ENCODE data around the gene RPL34.
"Not testable (repeated sequence)": the region's sequence is repeated elsewhere in the genome, so short reads cannot be mapped to it uniquely, and the experiment has no call there.

Gene RPL34

DNA sequence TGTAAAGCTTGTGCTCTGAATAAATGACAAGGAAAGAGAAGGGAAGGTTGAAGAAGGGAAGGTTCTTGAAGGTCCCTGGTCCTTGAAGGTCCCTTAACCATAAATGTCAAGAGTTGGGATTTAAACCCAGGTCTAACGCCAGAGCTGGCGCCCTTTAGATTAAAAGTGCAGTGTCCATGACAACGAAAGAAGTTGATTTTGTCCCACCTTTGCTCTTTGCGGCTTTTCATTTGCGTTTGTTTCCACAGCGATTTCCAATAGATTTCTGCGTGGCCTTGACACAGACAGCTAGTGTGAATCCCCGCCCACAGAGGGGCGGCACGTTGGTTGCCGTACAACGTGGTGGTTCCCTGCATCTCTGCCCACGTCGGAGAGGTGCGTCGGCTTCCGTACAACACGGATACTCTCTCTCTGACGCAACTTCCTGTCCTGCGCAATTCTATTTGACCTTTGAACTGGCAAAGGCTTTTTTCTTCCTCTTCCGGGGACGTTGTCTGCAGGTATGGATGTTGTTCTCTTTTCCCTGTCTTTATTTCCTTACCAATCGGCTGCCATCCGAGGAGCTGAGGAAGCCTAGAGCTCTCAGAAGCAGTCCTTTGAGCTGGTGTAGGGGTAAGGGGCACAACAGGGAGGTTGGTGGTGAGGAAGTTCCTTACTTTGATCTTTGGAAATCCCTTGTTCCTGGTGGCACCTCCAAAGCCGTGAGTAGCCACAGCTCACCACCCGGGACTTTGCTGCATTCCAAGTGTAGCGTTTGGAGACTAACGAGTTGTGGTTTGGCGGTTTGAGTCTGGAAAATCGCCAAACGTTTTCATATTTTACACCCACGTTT lies at the start of gene RPL34:
TSS of gene RPL34 (plus strand) at position 476 of the 832 bp plus-strand sequence. CDS start 1,384 bp downstream, outside the sequence.
- peak; percentile 97 for FAIRE-seq
- peak; percentile 74 for DNase-seq (ENCODE audit: insufficient read length, low spot score)

DNA sequence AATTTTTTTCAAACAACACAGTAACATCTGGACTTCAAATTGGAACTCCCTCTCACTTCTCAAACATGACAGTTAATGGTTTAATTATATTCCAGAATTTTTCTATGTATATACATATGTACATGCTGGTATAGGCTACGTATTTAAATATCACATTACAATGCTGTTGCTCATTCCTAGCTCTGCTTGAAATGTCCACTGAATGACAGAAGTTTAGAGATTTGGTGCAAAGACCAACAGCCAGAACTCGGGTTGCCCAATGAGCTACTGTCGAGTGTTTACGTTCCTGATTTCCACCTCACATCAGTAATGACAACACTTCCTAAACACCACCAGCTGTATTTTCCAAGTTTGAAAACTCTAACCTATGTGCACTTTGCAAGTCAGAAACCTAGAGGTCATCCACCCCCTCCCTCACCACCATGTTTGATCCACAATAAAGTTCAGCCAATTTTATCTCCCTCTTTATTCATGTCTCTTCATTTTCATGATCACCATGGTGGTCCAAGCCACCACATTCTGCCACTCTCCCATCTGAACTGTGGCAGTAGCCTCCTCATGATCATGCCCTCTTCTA lies 49.3 kb upstream of the RPL34 start:
- no peak for DNase-seq (ENCODE audit: insufficient read length, low spot score)
- FAIRE-seq, result no peak

DNA sequence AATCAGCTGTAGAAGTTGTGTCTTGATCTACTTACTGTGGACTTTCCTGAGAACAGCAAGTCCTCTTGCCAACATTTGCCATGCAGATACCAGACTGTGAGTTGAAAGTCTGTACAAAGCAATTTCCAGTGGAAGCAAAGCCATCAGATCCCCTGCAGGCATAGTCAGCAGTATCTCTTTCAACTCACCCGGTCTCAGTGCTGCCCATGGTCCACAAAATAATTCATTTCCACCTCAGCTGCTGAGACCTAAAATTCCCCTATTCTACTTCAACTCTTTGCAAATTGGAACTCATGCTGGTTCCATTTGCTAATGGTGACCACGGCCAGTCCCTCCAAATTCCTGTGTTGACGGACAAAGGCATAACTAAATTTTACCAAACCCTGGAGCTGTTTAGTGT lies 46.0 kb upstream of the RPL34 start:
- FAIRE-seq (no peak), DNase-seq (ENCODE audit: insufficient read length, low spot score) (no peak)

GRCh38 chr4:108581083-108581482 lies 39.3 kb upstream of the RPL34 start:
- FAIRE-seq (no peak), DNase-seq (ENCODE audit: insufficient read length, low spot score) (no peak)

DNA sequence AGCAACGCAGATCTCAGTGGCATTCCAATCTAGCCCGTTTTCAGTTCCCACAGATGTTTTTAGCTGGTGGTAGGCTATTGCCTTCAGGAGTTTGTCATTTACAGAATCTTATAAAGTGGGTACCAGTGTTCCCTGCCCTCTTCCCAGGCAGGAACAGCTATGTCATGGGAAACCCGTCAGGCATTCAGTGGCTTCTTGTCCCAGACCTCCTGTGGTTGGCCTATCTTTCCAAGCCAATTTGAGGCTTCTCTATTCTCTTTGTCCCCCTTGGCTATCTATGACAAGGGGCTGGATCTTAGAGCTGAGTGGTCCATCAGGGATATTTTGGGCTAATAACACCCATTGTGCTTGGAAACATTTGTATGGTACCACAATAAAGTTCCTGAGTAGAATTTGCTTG lies 33.6 kb upstream of the RPL34 start:
- DNase-seq (ENCODE audit: insufficient read length, low spot score), result no peak
- no peak for FAIRE-seq

- DNase-seq (ENCODE audit: insufficient read length, low spot score), result no peak
- FAIRE-seq, result no peak
Measured at GRCh38 chr4:108588878-108589277, 31.5 kb upstream of the RPL34 start.

DNA sequence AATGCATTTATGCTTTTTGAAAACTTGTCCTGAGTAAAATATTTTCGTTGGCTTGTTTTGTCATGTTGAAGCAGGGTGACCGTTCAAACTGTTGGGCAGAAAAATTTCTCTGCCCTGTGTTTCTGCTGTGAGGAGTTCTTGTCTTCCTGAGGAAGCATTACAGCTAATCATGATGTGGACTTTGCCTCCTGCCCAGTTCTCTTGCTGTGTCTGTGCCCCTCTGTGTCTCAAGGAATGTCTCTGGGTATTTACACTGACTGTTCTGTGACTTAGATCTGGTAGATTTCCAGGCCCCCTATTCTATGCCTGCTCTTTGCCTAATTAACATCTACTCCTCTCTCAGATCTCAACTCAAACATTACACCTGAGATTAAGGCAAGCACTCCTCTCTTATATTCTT lies 30.4 kb upstream of the RPL34 start:
- FAIRE-seq, result no peak
- DNase-seq (ENCODE audit: insufficient read length, low spot score), result no peak

- no peak for DNase-seq (ENCODE audit: insufficient read length, low spot score)
- no peak for FAIRE-seq
Measured at GRCh38 chr4:108590776-108591175, 29.6 kb upstream of the RPL34 start.

- no peak for DNase-seq (ENCODE audit: insufficient read length, low spot score)
- no peak for FAIRE-seq
Measured at GRCh38 chr4:108592674-108592986, 27.7 kb upstream of the RPL34 start.

DNA sequence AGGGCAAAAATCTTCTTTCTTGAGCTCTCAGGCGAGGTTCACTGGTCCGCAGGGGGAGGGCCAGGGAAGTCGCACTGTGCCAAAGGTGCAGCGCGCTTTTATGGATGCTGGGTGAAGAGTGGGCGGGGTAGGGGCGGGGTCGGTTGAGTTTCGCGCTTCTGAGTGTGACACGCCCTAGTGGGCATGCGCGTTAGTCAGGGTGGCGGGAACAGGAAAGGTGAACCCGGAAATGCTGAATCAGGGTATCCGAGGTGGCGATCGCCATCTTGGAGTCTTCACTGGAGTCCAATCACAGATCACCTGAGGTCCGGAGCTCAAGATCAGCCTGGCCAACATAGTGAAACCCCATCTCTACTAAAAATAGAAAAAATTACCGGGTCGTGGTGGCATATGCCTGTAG lies 26.1 kb upstream of the RPL34 start:
- FAIRE-seq; DNase-seq (ENCODE audit: insufficient read length, low spot score): not testable (repeated sequence)

DNA sequence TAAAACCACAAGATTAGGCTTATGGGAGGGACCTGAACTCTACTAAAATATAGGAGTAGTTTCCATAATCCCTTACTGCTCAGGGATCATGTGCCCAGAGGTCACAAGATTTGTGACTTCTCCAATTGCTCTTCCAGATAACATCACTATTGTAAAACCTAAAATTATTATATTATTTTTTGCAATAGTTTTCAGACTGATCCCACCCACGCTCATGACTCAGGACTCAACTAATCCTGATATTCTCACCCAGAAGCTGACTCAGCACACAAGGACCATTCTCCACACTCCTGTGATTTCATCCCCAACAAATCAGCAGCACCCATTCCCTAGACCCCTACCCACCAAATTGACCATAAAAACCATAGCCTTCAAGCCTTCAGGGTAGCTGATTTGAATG lies 24.0 kb upstream of the RPL34 start:
- DNase-seq (ENCODE audit: insufficient read length, low spot score) (no peak), FAIRE-seq (no peak)

- no peak for FAIRE-seq
- DNase-seq (ENCODE audit: insufficient read length, low spot score), result no peak
Measured at GRCh38 chr4:108601106-108601505, 19.3 kb upstream of the RPL34 start.

- DNase-seq (ENCODE audit: insufficient read length, low spot score), result no peak
- FAIRE-seq, result no peak
Measured at GRCh38 chr4:108601532-108601931, 18.8 kb upstream of the RPL34 start.

- FAIRE-seq, result no peak
- DNase-seq (ENCODE audit: insufficient read length, low spot score), result no peak
Measured at GRCh38 chr4:108602163-108602562, 18.2 kb upstream of the RPL34 start.

DNA sequence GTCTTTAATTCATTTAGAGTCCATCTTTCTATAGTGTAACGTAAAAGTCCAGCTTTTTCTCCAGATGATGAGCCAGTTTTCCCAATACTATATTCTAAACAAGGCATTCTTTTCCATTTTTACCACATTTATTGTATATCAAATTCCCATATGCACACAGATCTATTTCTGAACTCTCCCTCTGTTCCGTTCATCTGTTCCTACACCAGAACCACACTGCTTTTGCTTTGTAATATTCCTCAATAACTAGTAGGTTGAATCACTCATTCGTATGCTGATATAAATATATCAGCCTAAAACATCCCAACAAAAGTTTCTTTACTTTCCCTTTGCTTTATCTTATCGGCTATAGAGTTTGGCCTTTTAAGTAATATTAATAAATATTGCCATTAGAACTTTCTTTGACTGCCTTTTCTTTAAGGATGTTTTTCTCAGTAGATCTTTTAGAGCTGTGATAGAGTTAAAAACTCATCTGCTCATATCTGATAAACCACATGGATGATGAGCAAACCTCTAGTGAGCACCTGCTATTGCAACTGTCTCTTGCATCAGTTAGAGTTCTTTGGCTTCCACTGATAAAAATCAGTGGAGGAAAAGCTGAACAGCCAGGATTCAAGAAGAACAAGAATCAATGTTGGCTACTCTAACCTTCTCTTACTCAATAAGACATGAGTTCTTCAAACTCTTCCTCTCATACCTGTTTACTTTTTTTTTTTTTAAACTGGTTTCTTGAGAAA lies 13.1 kb upstream of the RPL34 start:
- FAIRE-seq (no peak), DNase-seq (ENCODE audit: insufficient read length, low spot score) (no peak)

DNA sequence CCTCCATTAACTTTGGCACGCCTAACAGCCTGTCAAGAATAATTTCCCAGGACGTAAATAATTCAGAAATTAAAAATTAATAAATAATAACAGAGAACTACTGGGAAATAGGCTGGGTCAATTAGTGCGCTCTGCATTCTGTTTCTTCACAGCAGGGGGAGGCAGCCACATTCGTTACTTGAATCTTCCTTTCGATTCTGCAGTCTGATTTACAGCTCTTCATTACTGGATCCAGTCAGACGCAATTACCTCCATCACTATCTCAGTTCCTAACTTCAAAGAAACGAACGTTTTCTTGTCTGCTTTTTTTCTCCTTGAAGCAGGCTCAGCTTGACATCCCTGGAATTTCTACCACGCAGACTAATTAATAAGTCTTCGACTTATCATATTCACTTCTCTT lies 9.0 kb upstream of the RPL34 start:
- no peak for FAIRE-seq
- DNase-seq (ENCODE audit: insufficient read length, low spot score), result no peak

DNA sequence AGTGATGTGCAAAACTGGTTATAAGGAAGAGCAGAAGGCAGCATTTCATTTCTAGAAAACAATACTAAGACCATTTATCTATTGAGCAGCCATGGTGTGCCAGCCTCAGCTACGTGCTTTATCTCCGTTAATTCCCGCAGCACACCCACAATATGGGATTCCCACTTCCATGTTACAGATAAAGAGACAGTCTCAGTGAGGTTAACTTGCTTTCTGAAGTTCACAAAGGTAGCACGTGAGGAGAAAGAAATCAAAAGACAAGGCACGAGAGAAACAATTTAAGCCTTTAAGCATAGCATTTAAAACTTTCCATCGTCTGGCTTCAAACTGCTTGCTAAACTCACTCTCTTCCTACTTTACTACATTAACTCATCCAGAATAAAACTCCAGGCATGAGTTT lies 8.0 kb upstream of the RPL34 start:
- DNase-seq (ENCODE audit: insufficient read length, low spot score) (no peak), FAIRE-seq (no peak)

GRCh38 chr4:108619372-108620100 lies 840 bp upstream of the RPL34 start:
- DNase-seq (ENCODE audit: insufficient read length, low spot score), result no peak

GRCh38 chr4:108620933-108621905 lies 843 bp downstream of the RPL34 start:
- DNase-seq (ENCODE audit: insufficient read length, low spot score), result no peak
- peak; percentile 23 for FAIRE-seq

More at GRCh38 chr4:108619372-108620100, 840 bp upstream of the RPL34 start:
- no peak for FAIRE-seq

GRCh38 chr4:108622022-108622421 lies 1.6 kb downstream of the RPL34 start:
- no peak for FAIRE-seq

More at GRCh38 chr4:108622022-108622421, 1.6 kb downstream of the RPL34 start:
- DNase-seq (ENCODE audit: insufficient read length, low spot score), result no peak

Measured in GM19239 (cell line).